GM12864 (cell line): ENCODE results near the gene CHMP3.

Experiments
- DNase-seq: peaks from one replicate; pipeline ENCODE4 v3.0.0-alpha.2; 2011; ENCODE audit warnings: low read depth
- H3K4me3 ChIP-seq: 2 replicates; pipeline ENCODE4 v1.5.1; 2011; ENCODE audit warnings: mild to moderate bottlenecking, low read depth, low read length, control low read depth
- TF ChIP-seq, protein P1 (sequence below): IDR thresholded peaks from 2 replicates; pipeline ENCODE4 v1.5.1; 2011; ENCODE audit warnings: low read depth, mild to moderate bottlenecking, moderate library complexity, low read length, control low read depth, inconsistent platforms; ENCODE audit errors: missing control alignments

The CHMP3 gene

DNA sequence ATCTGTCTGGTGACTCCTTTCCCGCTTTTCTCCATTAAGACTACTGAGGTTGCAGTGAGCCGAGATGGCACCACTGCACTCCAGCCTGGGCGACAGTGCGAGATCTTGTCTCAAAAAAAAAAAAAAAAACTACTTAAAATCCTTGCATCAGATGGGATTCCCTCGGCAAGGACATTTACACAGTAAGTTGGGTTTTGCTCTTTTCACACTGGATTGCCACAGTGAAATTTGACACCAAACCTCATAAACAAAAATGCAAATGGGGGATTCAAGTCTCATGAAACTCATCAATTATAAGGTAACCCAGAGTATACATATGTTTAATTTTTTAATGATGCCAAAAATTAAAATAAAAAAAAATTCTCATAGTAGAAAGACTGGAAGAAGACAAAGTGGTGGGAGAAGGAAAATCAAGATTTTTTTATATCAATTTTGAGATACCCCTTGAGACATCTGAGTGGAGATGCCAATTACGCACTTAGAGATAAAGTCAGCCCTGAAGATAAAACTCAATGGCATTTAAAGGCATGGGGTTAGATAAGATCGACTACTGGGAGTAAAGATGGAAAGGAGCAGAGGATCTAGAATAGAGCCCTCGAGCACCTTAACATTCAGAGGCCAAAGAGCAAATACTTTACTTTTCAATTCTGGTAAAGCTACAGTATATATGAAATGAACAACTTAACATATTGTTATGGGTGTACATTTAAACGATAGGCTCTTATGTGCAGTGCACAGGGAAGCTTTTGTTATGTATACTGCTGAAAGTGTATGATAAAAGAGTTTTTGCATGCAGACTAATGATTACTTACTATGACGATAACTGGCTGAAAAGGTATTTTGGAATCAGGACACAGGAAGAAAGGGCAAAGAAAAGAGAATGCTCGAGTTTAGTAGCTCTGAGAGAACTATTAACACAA, 37.6 kb downstream of the CHMP3 start:
- no peak for DNase-seq
- no peak overlapping the region for H3K4me3 ChIP-seq
- TF ChIP-seq, protein P1, sequence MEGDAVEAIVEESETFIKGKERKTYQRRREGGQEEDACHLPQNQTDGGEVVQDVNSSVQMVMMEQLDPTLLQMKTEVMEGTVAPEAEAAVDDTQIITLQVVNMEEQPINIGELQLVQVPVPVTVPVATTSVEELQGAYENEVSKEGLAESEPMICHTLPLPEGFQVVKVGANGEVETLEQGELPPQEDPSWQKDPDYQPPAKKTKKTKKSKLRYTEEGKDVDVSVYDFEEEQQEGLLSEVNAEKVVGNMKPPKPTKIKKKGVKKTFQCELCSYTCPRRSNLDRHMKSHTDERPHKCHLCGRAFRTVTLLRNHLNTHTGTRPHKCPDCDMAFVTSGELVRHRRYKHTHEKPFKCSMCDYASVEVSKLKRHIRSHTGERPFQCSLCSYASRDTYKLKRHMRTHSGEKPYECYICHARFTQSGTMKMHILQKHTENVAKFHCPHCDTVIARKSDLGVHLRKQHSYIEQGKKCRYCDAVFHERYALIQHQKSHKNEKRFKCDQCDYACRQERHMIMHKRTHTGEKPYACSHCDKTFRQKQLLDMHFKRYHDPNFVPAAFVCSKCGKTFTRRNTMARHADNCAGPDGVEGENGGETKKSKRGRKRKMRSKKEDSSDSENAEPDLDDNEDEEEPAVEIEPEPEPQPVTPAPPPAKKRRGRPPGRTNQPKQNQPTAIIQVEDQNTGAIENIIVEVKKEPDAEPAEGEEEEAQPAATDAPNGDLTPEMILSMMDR: no peak

DNA sequence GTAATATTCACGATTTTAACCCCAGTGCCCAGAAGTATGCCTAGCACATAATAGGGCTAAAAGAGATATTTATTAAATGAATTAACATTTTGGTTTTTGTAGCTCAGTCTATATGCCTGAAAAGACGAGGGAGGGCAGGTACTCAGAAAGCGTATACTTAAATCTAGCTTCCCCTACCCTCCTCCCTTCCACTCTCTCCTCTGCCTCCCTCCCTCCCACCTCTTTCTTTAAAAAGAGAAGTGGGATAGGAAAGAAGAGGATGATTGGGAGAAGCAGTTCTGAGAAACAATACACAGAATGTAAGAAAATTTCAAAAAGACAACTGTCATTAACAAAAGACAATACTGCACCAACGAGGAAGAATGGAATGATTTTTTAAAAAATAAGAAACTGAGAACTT, 39.8 kb downstream of the CHMP3 start:
- TF ChIP-seq, protein P1: no peak
- no peak overlapping the region for H3K4me3 ChIP-seq
- no peak for DNase-seq

DNA sequence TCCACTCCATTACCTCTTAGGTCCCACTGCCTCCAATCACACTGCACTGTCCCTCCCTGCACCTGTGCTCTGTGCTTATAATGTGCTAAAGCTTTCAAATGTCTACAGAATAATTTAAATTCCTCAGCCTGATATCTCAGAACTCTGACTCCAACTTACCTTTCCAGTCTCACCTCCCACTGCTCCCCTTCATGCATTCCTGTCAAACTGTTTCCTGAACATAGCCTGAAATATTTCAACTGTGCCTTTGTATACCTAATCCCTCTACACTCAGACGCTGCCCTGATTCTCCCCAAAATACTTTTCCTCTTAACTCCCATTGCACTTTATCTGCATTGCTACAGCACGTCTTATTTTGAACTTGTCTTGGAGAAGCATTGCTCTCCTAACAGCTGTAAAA, 40.5 kb downstream of the CHMP3 start:
- no peak for DNase-seq
- TF ChIP-seq, protein P1: no peak
- H3K4me3 ChIP-seq: no peak overlapping the region

DNA sequence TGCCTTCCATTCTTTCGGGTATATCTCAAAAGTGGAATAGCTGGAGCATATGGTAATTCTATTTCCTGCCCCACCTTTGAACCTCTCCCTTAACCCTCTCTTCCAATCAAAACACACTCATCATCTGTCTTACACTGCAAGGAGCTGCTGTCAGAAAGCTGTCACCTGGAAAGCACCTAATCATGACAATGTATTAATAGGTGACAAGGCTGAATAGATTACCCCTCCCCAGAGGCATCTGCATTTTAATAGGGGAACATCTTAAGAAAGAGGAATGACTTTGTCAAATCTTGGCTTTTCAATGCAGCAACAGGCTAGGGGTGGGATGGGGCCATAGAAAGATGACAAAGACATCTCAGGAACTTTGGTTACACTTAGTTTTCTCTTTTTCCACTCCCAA, 41.3 kb downstream of the CHMP3 start:
- no peak overlapping the region for H3K4me3 ChIP-seq
- TF ChIP-seq, protein P1: no peak
- no peak for DNase-seq

DNA sequence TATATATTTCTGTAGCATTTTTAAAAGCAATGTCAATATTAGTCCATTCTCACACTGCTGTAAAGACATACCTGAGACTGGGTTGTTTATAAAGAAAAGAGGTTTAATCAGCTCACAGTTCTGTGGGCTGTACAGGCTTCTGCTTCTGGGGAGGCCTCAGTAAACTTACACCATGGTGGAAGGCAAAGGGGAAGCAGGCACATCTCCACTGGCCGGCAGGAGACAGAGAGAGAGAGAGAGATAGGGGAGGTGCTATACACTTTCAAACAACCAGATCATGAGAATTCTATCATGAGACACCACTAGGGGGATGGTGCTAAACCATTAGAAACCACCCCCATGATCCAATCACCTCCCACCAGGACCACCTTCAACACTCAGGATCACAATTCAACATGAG, 43.1 kb downstream of the CHMP3 start:
- TF ChIP-seq, protein P1: no peak
- H3K4me3 ChIP-seq: no peak overlapping the region
- DNase-seq: no peak

DNA sequence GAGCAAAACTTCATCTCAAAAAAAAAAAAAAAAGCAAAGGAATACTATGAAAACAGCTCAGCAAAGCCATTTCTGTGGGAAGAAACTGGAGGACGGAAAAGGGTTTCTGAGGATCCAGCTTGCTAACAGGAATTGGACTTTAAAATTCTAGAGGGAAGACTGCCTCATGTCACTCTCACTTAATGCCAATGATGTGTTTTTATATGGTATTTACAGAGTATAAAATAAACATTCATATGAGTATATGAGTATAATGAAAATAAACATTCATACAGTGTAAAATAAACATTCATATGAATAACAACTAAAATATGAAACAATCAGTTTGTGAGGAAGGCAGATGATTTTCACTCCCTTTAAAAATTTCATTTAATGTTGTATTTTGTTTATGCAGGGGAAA, 43.9 kb downstream of the CHMP3 start:
- no peak overlapping the region for H3K4me3 ChIP-seq
- TF ChIP-seq, protein P1: no peak
- no peak for DNase-seq

DNA sequence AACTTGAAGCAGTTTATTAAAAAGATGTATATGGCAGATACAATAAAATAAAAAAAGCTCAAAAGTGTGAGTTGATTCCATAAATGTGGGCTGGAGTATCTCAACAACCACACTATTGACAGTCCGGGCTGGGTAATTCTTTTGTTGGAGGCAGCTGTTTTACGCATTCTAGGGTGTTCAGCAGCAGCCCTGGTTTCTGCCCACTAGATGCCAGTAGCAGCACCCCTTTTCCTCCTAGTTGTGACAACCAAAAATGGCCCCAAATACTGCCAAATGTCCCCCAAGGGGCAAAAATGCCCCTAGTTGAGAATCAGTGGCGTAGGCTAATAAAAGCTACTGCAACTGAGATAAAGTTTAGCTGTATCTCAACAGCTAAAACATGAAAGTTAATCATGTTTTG, 44.8 kb downstream of the CHMP3 start:
- TF ChIP-seq, protein P1: peak; percentile 34
- no peak overlapping the region for H3K4me3 ChIP-seq
- DNase-seq: no peak
